ENCODE data around the gene NUDT3. TPM values are rescaled to one million over a fixed set of nuclear protein-coding genes. Genes with fewer than 3 reads are reported as not detected.
A peak's percentile ranks its signal among the peaks of the same experiment; 100 is the strongest.

Gene NUDT3
- total and polyA plus RNA-seq, 9 of the 15 experiments (the other 6 are each of a cell fraction or from before 2014, with no cell fraction given) = 5.4 to 81.2 (median 56.4) TPM

- TF ChIP-seq RERE (CRISPR knock-in tag; IDR thresholded peaks at IDR 0.05; ENCODE audit: borderline replicate concordance) (no peak), BRD4 (IDR thresholded peaks at IDR 0.05) (no peak), RBM34 (IDR thresholded peaks at IDR 0.05; ENCODE audit: borderline replicate concordance, insufficient read depth, low read length) (no peak), ARID2 (IDR thresholded peaks at IDR 0.05) (0 out of 2 replicates have a peak, but pooled peaks have one; percentile 43), CREB3 (tag; conservative IDR thresholded peaks at IDR 0.05; ENCODE audit: low read depth) (no peak), GABPA (tag; conservative IDR thresholded peaks at IDR 0.05; ENCODE audit: low read depth) (no peak), E2F1 (CRISPR knock-in tag; IDR thresholded peaks at IDR 0.05) (no peak), U2AF1 (optimal IDR thresholded peaks at IDR 0.05; ENCODE audit: low read depth, low read length) (no peak), HMBOX1 (IDR thresholded peaks at IDR 0.05) (no peak), ZNF778 (CRISPR knock-in tag; IDR thresholded peaks at IDR 0.05) (no peak), ZNF668 (CRISPR knock-in tag; IDR thresholded peaks at IDR 0.05) (no peak), MYBL2 (IDR thresholded peaks at IDR 0.05; ENCODE audit: low read depth) (no peak), MYBL2 (CRISPR knock-in tag; IDR thresholded peaks at IDR 0.05; ENCODE audit: borderline replicate concordance) (no peak), HDGF (IDR thresholded peaks at IDR 0.05) (no peak), MAFF (IDR thresholded peaks at IDR 0.05; ENCODE audit: low read length) (no peak), ZBTB49 (CRISPR knock-in tag; IDR thresholded peaks at IDR 0.05; ENCODE audit: borderline replicate concordance) (no peak)
These were observed 145.7 kb downstream of the NUDT3 start (continued) for GRCh38 chr6:34246563-34247391.
